ENCODE measurements around the gene IL21R.

DNA sequence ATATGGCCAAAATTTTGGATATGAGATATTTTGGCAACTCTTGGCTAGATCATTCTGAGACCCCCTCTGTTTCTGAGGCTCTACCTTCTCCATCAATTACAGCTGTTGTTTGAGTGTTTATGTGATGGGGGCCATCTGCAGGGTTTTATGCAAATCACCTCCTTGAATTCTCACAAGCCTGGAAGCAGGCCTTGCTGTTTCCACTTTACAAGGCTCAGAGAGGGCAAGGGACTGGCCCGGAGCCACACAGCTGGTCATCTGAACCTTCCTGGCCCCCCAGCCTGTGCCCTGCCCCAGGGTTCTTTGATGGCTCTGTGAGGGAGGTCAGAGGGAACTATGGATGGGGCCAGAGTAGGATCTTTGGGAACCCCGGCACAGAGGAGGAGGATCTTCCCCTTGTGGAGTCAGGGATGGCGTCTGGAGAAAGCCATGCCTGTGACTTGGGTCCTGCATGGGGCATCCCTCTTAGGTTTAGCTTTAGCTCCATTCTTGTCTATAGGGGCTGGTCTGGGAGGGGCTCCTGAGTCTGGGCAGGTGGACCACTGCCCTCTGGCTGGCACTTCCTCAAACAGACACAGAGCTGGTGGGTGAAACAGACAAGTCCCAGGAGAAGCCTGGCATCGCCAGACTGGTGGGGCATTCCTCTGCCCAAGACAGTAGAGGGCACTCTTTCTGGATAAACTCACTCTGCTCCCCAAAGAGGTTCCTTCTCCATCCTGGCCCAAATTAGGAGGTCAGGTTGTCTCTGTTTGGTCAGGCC, 26.2 kb downstream of the IL21R start:
- TF ChIP-seq POLR2AphosphoS5 (IDR thresholded peaks at IDR 0.05; ENCODE audit: low read depth, low read length) (no peak), TAF1 (IDR thresholded peaks at IDR 0.05; ENCODE audit: borderline replicate concordance, insufficient read depth, low read length) (no peak), SIN3A (IDR thresholded peaks at IDR 0.05; ENCODE audit: borderline replicate concordance, insufficient read depth, low read length) (no peak), FOXP2 (optimal IDR thresholded peaks at IDR 0.05; ENCODE audit: borderline replicate concordance, extremely low read depth, extremely low read length, insufficient read depth) (no peak)
- TF ChIP-seq, protein P1, sequence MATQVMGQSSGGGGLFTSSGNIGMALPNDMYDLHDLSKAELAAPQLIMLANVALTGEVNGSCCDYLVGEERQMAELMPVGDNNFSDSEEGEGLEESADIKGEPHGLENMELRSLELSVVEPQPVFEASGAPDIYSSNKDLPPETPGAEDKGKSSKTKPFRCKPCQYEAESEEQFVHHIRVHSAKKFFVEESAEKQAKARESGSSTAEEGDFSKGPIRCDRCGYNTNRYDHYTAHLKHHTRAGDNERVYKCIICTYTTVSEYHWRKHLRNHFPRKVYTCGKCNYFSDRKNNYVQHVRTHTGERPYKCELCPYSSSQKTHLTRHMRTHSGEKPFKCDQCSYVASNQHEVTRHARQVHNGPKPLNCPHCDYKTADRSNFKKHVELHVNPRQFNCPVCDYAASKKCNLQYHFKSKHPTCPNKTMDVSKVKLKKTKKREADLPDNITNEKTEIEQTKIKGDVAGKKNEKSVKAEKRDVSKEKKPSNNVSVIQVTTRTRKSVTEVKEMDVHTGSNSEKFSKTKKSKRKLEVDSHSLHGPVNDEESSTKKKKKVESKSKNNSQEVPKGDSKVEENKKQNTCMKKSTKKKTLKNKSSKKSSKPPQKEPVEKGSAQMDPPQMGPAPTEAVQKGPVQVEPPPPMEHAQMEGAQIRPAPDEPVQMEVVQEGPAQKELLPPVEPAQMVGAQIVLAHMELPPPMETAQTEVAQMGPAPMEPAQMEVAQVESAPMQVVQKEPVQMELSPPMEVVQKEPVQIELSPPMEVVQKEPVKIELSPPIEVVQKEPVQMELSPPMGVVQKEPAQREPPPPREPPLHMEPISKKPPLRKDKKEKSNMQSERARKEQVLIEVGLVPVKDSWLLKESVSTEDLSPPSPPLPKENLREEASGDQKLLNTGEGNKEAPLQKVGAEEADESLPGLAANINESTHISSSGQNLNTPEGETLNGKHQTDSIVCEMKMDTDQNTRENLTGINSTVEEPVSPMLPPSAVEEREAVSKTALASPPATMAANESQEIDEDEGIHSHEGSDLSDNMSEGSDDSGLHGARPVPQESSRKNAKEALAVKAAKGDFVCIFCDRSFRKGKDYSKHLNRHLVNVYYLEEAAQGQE (IDR thresholded peaks at IDR 0.05; ENCODE audit: insufficient read depth in 1 of 2, low read depth in 2 of 2, low read length in 2 of 2): no peak

All from PFSK-1 (cell line).